Stimulated activated CD8-positive, alpha-beta memory T cell treated with anti-CD3 and anti-CD28 coated beads, Interleukin-4, amount 100 ng/mL, for 24 hours (primary cell): Measurements from ENCODE around the gene FXYD7.

Experiments
- DNase-seq: peaks from one replicate; pipeline ENCODE4 v3.0.0-alpha.2; 2020; ENCODE audit warnings: low read depth

Gene FXYD7

GRCh38 chr19:35202722-35203688 lies 60.0 kb downstream of the FXYD7 start:
- no peak for DNase-seq
